ENCODE data around the gene AFF1. TPM values are rescaled to one million over a fixed set of nuclear protein-coding genes. Genes with fewer than 3 reads are reported as not detected.

Gene AFF1
- total and polyA plus RNA-seq, 4 experiments from 2014 or later: 13.6 to 108 (median 66.4) TPM

DNA sequence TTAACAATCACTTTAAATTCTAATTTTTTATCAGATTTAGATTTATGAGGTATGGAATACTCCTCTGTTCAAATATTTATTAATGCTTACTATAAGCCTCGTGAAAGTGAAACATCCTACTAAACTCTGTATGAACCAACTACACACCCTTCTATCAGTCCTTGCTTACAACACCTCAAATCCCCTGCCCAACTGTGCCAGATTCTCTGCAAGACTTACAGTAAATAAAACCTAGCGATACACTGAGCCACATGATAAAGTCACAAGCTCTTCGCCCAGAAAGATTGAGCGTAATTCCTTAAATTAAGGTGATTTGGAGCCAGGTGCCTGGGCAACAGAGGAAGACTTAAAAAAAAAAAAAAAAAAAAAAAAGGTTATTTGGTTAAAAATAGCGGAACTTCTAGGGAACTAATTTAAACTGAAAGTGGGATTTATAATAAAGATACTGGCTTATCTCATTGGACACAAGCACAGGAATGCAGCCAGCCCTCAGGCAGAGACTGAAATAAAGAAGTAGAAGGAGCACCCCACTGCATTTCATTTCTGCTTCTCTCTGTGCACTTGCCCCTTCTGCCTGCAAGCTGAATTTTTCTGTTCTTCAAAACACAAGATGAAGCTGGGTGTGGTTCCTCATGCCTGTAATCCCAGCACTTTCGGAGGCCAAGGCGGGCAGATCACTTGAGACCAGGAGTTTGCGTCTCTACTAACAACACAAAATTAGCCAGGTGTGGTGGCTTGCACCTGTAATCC, 25.1 kb upstream of the AFF1 start:
- ChIA-PET POLR2A (ENCODE audit: partially characterized antibody) (interaction anchor here (0.9 kb wide), 1 partner anchor 96 kb away, joined by 3 read pairs; no protein-coding TSS in a partner anchor), CTCF (ENCODE audit: partially characterized antibody) (interaction anchor here (1.0 to 4.6 kb wide), 3 partner anchors 10 to 13 kb away, joined by 4 to 30 read pairs (median 7); no protein-coding TSS in a partner anchor)
- H3K4me3 ChIP-seq (ENCODE audit: low read length in 2 of 2): no peak overlapping the region
- H3K4me3 Mint-ChIP-seq: no peak overlapping the region
- H3K27ac ChIP-seq (ENCODE audit: low read depth, low read length): no peak overlapping the region
- DNase-seq: no peak
- H3K4me1 Mint-ChIP-seq: peaks cover 12 to 18% (median 13%) of the 10 kb centered on the region in 4 donors
- H3K36me3 Mint-ChIP-seq: peaks cover 0 to 1% of the 10 kb centered on the region in 2 donors
- H3K27me3 ChIP-seq (ENCODE audit: insufficient read depth, low read length): no peaks in the 10 kb centered on the region
- peaks cover 5% of the 10 kb centered on the region for H3K4me1 ChIP-seq (ENCODE audit: insufficient read depth, low read length)
- no peak overlapping the region for H3K27ac Mint-ChIP-seq
- peaks cover 0 to 2% of the 10 kb centered on the region in 2 donors for H3K27me3 Mint-ChIP-seq
- intact Hi-C loops (cut with micrococcal nuclease): no loop called here
- no peaks in the 10 kb centered on the region for H3K9me3 ChIP-seq (ENCODE audit: control insufficient read depth in 1 of 2, low read length in 2 of 2)
- no peaks in the 10 kb centered on the region for H3K9me3 Mint-ChIP-seq
- no peaks in the 10 kb centered on the region for H3K36me3 ChIP-seq (ENCODE audit: insufficient read depth, low read length)

GRCh38 chr4:86910369-86910768, 24.4 kb upstream of the AFF1 start:
- CTCF ChIA-PET (ENCODE audit: partially characterized antibody): interaction anchor here (4.6 kb wide), 1 partner anchor 12 kb away, joined by 30 read pairs; no protein-coding TSS in a partner anchor

GRCh38 chr4:86910820-86911684, 23.8 kb upstream of the AFF1 start:
- Mint-ChIP-seq H3K27me3 (peaks cover 0 to 2% of the 10 kb centered on the region in 2 donors), H3K9me3 (no peaks in the 10 kb centered on the region), H3K4me1 (peaks cover 12 to 18% (median 13%) of the 10 kb centered on the region in 4 donors), H3K4me3 (no peak overlapping the region), H3K36me3 (peaks cover 0 to 6% of the 10 kb centered on the region in 2 donors), H3K27ac (peak overlapping the region in 2 of 7 donors; percentile 22 to 74)
- no peak for DNase-seq
- ChIA-PET CTCF (ENCODE audit: partially characterized antibody) (interaction anchor here (0.9 to 4.6 kb wide), 3 partner anchors 10 to 25 kb away, joined by 3 to 30 read pairs (median 3); no protein-coding TSS in a partner anchor), POLR2A (ENCODE audit: partially characterized antibody) (no interaction called here)
- intact Hi-C loops (cut with micrococcal nuclease): no loop called here
- H3K4me3 ChIP-seq (ENCODE audit: low read length in 2 of 2): no peak overlapping the region
- H3K4me1 ChIP-seq (ENCODE audit: insufficient read depth, low read length): peaks cover 5% of the 10 kb centered on the region
- no peaks in the 10 kb centered on the region for H3K9me3 ChIP-seq (ENCODE audit: control insufficient read depth in 1 of 2, low read length in 2 of 2)
- no peak overlapping the region for H3K27ac ChIP-seq (ENCODE audit: low read depth, low read length)
- no peaks in the 10 kb centered on the region for H3K27me3 ChIP-seq (ENCODE audit: insufficient read depth, low read length)
- H3K36me3 ChIP-seq (ENCODE audit: insufficient read depth, low read length): no peaks in the 10 kb centered on the region

More at GRCh38 chr4:86910369-86910768, 24.4 kb upstream of the AFF1 start:
- peaks cover 5% of the 10 kb centered on the region for H3K4me1 ChIP-seq (ENCODE audit: insufficient read depth, low read length)
- no peak for DNase-seq
- H3K27ac ChIP-seq (ENCODE audit: low read depth, low read length): no peak overlapping the region
- H3K9me3 ChIP-seq (ENCODE audit: control insufficient read depth in 1 of 2, low read length in 2 of 2): no peaks in the 10 kb centered on the region
- intact Hi-C loops (cut with micrococcal nuclease): no loop called here
- no peaks in the 10 kb centered on the region for H3K36me3 ChIP-seq (ENCODE audit: insufficient read depth, low read length)
- peaks cover 12 to 18% (median 13%) of the 10 kb centered on the region in 4 donors for H3K4me1 Mint-ChIP-seq
- H3K4me3 Mint-ChIP-seq: no peak overlapping the region
- H3K27ac Mint-ChIP-seq: peak overlapping the region in 1 of 7 donors; percentile 74
- no peaks in the 10 kb centered on the region for H3K27me3 ChIP-seq (ENCODE audit: insufficient read depth, low read length)
- H3K9me3 Mint-ChIP-seq: no peaks in the 10 kb centered on the region
- peaks cover 0 to 2% of the 10 kb centered on the region in 2 donors for H3K27me3 Mint-ChIP-seq
- H3K36me3 Mint-ChIP-seq: peaks cover 0 to 6% of the 10 kb centered on the region in 2 donors
- POLR2A ChIA-PET (ENCODE audit: partially characterized antibody): no interaction called here
- H3K4me3 ChIP-seq (ENCODE audit: low read length in 2 of 2): no peak overlapping the region

DNA sequence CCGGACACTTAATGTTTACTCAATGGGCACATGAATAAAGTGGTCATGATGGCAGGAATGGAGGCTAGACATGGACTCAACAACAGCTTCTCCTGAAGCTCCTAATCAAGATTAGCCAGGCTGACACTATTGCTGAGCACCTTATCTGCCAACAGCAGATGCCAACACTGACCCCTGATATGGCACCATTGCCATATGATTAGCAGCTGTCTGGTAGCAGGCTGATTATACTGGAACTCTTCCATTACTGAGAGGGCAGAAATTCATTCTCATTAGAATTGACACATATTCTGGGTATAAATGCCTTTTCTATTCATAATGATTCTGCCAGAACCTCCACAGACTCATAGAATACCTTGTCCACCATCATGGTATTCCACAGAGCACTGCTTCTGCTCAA, 18.4 kb upstream of the AFF1 start:
- H3K27ac Mint-ChIP-seq: no peak overlapping the region

GRCh38 chr4:86917212-86918039, 17.4 kb upstream of the AFF1 start:
- ChIA-PET CTCF (ENCODE audit: partially characterized antibody) (interaction anchor here (1.3 to 3.0 kb wide), 2 partner anchors 17 to 176 kb away, joined by 5 to 9 read pairs; partner anchors contain the start of gene AFF1), POLR2A (ENCODE audit: partially characterized antibody) (no interaction called here)
- intact Hi-C loops (cut with micrococcal nuclease): no loop called here
- Mint-ChIP-seq H3K27ac (peak overlapping the region in 1 of 7 donors; percentile 72), H3K36me3 (peaks cover 0 to 15% of the 10 kb centered on the region in 2 donors), H3K4me1 (peaks cover 0 to 2% (median 1%) of the 10 kb centered on the region in 4 donors), H3K4me3 (no peak overlapping the region), H3K27me3 (no peaks in the 10 kb centered on the region), H3K9me3 (no peaks in the 10 kb centered on the region)
- no peaks in the 10 kb centered on the region for H3K36me3 ChIP-seq (ENCODE audit: insufficient read depth, low read length)
- DNase-seq: no peak
- no peak overlapping the region for H3K4me3 ChIP-seq (ENCODE audit: low read length in 2 of 2)
- no peak overlapping the region for H3K27ac ChIP-seq (ENCODE audit: low read depth, low read length)
- no peaks in the 10 kb centered on the region for H3K4me1 ChIP-seq (ENCODE audit: insufficient read depth, low read length)
- no peaks in the 10 kb centered on the region for H3K27me3 ChIP-seq (ENCODE audit: insufficient read depth, low read length)
- no peaks in the 10 kb centered on the region for H3K9me3 ChIP-seq (ENCODE audit: control insufficient read depth in 1 of 2, low read length in 2 of 2)

More for the DNA sequence above, 18.4 kb upstream of the AFF1 start:
- ChIA-PET CTCF (ENCODE audit: partially characterized antibody) (interaction anchor here (1.3 to 3.0 kb wide), 2 partner anchors 18 to 177 kb away, joined by 5 to 9 read pairs; partner anchors contain the start of gene AFF1), POLR2A (ENCODE audit: partially characterized antibody) (no interaction called here)
- no peaks in the 10 kb centered on the region for H3K9me3 Mint-ChIP-seq
- Histone ChIP-seq H3K27me3 (ENCODE audit: insufficient read depth, low read length) (no peaks in the 10 kb centered on the region), H3K36me3 (ENCODE audit: insufficient read depth, low read length) (no peaks in the 10 kb centered on the region), H3K4me3 (ENCODE audit: low read length in 2 of 2) (no peak overlapping the region), H3K9me3 (ENCODE audit: control insufficient read depth in 1 of 2, low read length in 2 of 2) (no peaks in the 10 kb centered on the region), H3K4me1 (ENCODE audit: insufficient read depth, low read length) (no peaks in the 10 kb centered on the region), H3K27ac (ENCODE audit: low read depth, low read length) (no peak overlapping the region)
- H3K27me3 Mint-ChIP-seq: no peaks in the 10 kb centered on the region
- H3K4me1 Mint-ChIP-seq: peaks cover 0 to 4% (median 1%) of the 10 kb centered on the region in 4 donors
- intact Hi-C loops (cut with micrococcal nuclease): no loop called here
- H3K4me3 Mint-ChIP-seq: no peak overlapping the region
- DNase-seq: no peak
- H3K36me3 Mint-ChIP-seq: peaks cover 0 to 12% of the 10 kb centered on the region in 2 donors

DNA sequence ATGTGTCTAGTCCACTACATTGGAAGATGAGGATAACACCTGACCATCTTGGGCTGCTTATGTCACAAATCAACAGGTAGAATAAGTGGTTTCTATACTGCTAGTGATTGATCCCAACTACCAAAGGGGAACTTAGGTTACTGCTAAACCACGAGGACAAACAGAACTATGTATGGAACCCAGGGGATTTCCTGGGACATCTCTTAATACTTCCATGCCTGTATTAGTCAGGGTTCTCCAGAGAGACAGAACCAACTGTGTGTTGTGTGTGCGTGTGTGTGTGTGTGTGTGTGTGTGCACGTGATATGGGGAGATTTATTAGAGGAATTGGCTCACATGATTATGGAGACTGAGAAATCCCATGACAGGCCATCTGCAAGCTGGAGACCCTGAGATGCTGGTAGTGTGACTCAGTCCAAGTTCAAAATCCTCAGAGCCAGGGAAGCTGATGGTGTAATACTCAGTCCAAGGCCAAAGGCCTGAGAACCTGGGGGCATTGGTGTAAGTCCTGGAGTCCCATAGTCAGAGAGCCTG, 16.2 kb upstream of the AFF1 start:
- Histone ChIP-seq H3K27ac (ENCODE audit: low read depth, low read length) (no peak overlapping the region), H3K4me1 (ENCODE audit: insufficient read depth, low read length) (no peaks in the 10 kb centered on the region), H3K4me3 (ENCODE audit: low read length in 2 of 2) (no peak overlapping the region), H3K9me3 (ENCODE audit: control insufficient read depth in 1 of 2, low read length in 2 of 2) (no peaks in the 10 kb centered on the region), H3K27me3 (ENCODE audit: insufficient read depth, low read length) (no peaks in the 10 kb centered on the region), H3K36me3 (ENCODE audit: insufficient read depth, low read length) (no peaks in the 10 kb centered on the region)
- no peak for DNase-seq
- H3K27me3 Mint-ChIP-seq: no peaks in the 10 kb centered on the region
- POLR2A ChIA-PET (ENCODE audit: partially characterized antibody): interaction anchor here (0.7 kb wide), 1 partner anchor 180 kb away, joined by 3 read pairs; no protein-coding TSS in a partner anchor
- intact Hi-C loops (cut with micrococcal nuclease): no loop called here
- peaks cover 0 to 4% (median 2%) of the 10 kb centered on the region in 4 donors for H3K4me1 Mint-ChIP-seq
- peaks cover 0 to 15% of the 10 kb centered on the region in 2 donors for H3K36me3 Mint-ChIP-seq
- no peaks in the 10 kb centered on the region for H3K9me3 Mint-ChIP-seq
- H3K27ac Mint-ChIP-seq: no peak overlapping the region
- H3K4me3 Mint-ChIP-seq: no peak overlapping the region
- CTCF ChIA-PET (ENCODE audit: partially characterized antibody): interaction anchor here (7.6 to 11.4 kb wide), 2 partner anchors 17 to 172 kb away, joined by 118 to 380 read pairs; partner anchors contain the start of gene AFF1
